DND-41 (cell line): ENCODE measurements around the gene TPD52L1.

ENCODE experiments used
- EZH2 ChIP-seq: IDR thresholded peaks from 3 replicates; pipeline ENCODE4 v1.6.1; 2012; ENCODE audit warnings: borderline replicate concordance, low read depth, mild to moderate bottlenecking, moderate library complexity, low read length, inconsistent platforms; ENCODE audit not compliant: severe bottlenecking
- TF ChIP-seq, protein P1 (sequence below): IDR thresholded peaks from 2 replicates; pipeline ENCODE4 v1.5.1; 2012; ENCODE audit warnings: borderline replicate concordance, low read length, moderate library complexity, mild to moderate bottlenecking; ENCODE audit not compliant: poor library complexity, severe bottlenecking; ENCODE audit errors: extremely low read depth

DNA sequence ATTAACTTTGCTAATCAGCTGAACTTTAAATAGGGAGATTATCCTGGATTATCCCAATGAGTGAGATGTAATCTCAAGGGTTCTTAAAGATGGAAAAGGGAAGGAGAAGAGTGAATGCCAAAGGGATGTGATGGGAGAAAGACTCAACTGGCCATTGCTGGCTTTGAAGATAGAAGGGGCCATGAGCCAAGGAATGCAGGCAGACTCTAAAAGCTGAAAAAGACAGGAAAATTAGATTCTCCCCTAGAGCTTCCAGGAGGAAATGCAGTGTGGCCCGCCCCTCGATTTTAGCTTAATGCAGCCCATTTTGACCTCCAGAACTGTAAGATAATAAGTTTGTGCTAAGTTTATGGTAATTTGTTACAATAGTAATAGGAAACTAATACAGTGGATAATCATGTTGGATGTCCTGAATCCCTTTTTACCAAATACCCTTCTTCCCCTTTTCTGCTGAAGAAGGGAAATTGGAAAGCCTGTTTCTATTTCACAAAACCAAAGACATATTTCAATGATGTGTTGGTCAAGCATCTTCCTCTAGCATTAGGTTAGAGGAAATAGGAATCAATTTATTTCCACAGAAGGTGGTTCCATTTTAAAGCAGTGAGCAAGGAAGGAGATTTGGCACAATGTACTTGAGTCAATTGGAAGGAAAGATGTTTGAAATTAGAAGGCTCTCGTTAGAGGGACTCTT is 151.5 kb downstream of the TPD52L1 start:
- TF ChIP-seq, protein P1, sequence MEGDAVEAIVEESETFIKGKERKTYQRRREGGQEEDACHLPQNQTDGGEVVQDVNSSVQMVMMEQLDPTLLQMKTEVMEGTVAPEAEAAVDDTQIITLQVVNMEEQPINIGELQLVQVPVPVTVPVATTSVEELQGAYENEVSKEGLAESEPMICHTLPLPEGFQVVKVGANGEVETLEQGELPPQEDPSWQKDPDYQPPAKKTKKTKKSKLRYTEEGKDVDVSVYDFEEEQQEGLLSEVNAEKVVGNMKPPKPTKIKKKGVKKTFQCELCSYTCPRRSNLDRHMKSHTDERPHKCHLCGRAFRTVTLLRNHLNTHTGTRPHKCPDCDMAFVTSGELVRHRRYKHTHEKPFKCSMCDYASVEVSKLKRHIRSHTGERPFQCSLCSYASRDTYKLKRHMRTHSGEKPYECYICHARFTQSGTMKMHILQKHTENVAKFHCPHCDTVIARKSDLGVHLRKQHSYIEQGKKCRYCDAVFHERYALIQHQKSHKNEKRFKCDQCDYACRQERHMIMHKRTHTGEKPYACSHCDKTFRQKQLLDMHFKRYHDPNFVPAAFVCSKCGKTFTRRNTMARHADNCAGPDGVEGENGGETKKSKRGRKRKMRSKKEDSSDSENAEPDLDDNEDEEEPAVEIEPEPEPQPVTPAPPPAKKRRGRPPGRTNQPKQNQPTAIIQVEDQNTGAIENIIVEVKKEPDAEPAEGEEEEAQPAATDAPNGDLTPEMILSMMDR, result no peak
- no peak for TF ChIP-seq EZH2
